ENCODE data around the gene ABCG4.
A peak's percentile ranks its signal among the peaks of the same experiment; 100 is the strongest.

ABCG4 gene

GRCh38 chr11:119130662-119131061 is 18.2 kb upstream of the ABCG4 start:
- no peak for TF ChIP-seq CTCF (IDR thresholded peaks at IDR 0.05)

GRCh38 chr11:119134389-119134978 is 14.4 kb upstream of the ABCG4 start:
- TF ChIP-seq CTCF (IDR thresholded peaks at IDR 0.05): peak; percentile 56

- TF ChIP-seq CTCF (IDR thresholded peaks at IDR 0.05): peak; percentile 60
These were observed 3.9 kb upstream of the ABCG4 start for GRCh38 chr11:119144825-119145486.

- TF ChIP-seq CTCF (IDR thresholded peaks at IDR 0.05): no peak
These were observed 3.3 kb upstream of the ABCG4 start for GRCh38 chr11:119145551-119145950.

GRCh38 chr11:119147604-119148333 is 1.1 kb upstream of the ABCG4 start:
- TF ChIP-seq CTCF (IDR thresholded peaks at IDR 0.05): no peak

GRCh38 chr11:119148720-119149017 is 183 bp upstream of the ABCG4 start:
- no peak for TF ChIP-seq CTCF (IDR thresholded peaks at IDR 0.05)

- TF ChIP-seq CTCF (IDR thresholded peaks at IDR 0.05): no peak
These were observed 979 bp downstream of the ABCG4 start for GRCh38 chr11:119149786-119150275.
